CD14-positive monocyte (primary cell): ENCODE data around the gene QSOX1. TPM values are rescaled to one million over a fixed set of nuclear protein-coding genes. Genes with fewer than 3 reads are reported as not detected.

ENCODE experiments used
- DNase-seq, 3 donors: peaks; one replicate each; pipeline ENCODE4 v3.0.0-alpha.2; 2011 to 2022
- H2AFZ ChIP-seq: 2 replicates; pipeline ENCODE4 v1.6.0; 2012; ENCODE audit warnings: mild to moderate bottlenecking, low read depth, low read length, inconsistent platforms; ENCODE audit not compliant: insufficient read depth, poor library complexity, severe bottlenecking
- H3K27ac ChIP-seq, 2 donors: 1 replicate in 1 of 2; 2 replicates in 1 of 2; pipeline ENCODE4 v1.5.1; 2012 to 2013; ENCODE audit warnings: low read length in 2 of 2, control low read depth in 1 of 2, inconsistent platforms in 1 of 2, low read depth in 1 of 2, mild to moderate bottlenecking in 1 of 2
- H3K27me3 ChIP-seq, 2 donors: one replicate each; pipeline versions ENCODE4 v1.6.0 to v1.6.1; 2011 to 2013; ENCODE audit warnings: low read length in 2 of 2; ENCODE audit not compliant: control insufficient read depth in 2 of 2, insufficient read depth in 2 of 2
- H3K36me3 ChIP-seq, 2 donors: replicated peaks in 1 of 2; 1 replicate in 1 of 2; 2 replicates in 1 of 2; pipeline versions ENCODE4 v1.5.1 to v1.6.1; 2012 to 2013; ENCODE audit warnings: low read length in 2 of 2, control low read depth in 1 of 2, inconsistent platforms in 1 of 2, mild to moderate bottlenecking in 1 of 2; ENCODE audit not compliant: insufficient read depth in 2 of 2, control insufficient read depth in 1 of 2
- H3K4me1 ChIP-seq, 2 donors: 1 replicate in 1 of 2; 2 replicates in 1 of 2; pipeline versions ENCODE4 v1.5.1 to v1.6.1; 2012 to 2013; ENCODE audit warnings: low read length in 2 of 2, control low read depth in 1 of 2, inconsistent platforms in 1 of 2, mild to moderate bottlenecking in 1 of 2, moderate library complexity in 1 of 2; ENCODE audit not compliant: insufficient read depth in 2 of 2, control insufficient read depth in 1 of 2
- H3K4me2 ChIP-seq: replicated peaks from 2 replicates; pipeline ENCODE3; 2012; ENCODE audit warnings: low read length, moderate library complexity, mild to moderate bottlenecking; ENCODE audit not compliant: poor library complexity, severe bottlenecking; ENCODE audit errors: extremely low read depth
- H3K4me3 ChIP-seq, 3 experiments: fragments of 200-600 bp in 1 of 3; sonication (generic) in 1 of 3; replicated peaks in 1 of 3; 1 replicate in 2 of 3; 2 replicates in 1 of 3; pipeline ENCODE4 v1.5.1; 2011 to 2013; ENCODE audit warnings: low read length in 3 of 3, mild to moderate bottlenecking in 3 of 3, control low read depth in 2 of 3, low read depth in 2 of 3, inconsistent platforms in 1 of 3, moderate library complexity in 1 of 3
- H3K79me2 ChIP-seq: 2 replicates; pipeline ENCODE4 v1.6.0; 2012; ENCODE audit warnings: mild to moderate bottlenecking, control low read depth, inconsistent platforms, low read length, moderate library complexity; ENCODE audit not compliant: insufficient read depth
- H3K9ac ChIP-seq: 2 replicates; pipeline ENCODE4 v1.6.0; 2017; ENCODE audit warnings: low read length, mild to moderate bottlenecking; ENCODE audit not compliant: insufficient read depth, poor library complexity, severe bottlenecking
- H3K9me3 ChIP-seq, 2 donors: replicated peaks in 1 of 2; 1 replicate in 1 of 2; 2 replicates in 1 of 2; pipeline versions ENCODE4 v1.5.1 to v1.6.1; 2012 to 2013; ENCODE audit warnings: low read length in 2 of 2, control low read depth in 1 of 2; ENCODE audit not compliant: control insufficient read depth in 1 of 2, insufficient read depth in 1 of 2
- H4K20me1 ChIP-seq: 2 replicates; pipeline ENCODE4 v1.6.0; 2012; ENCODE audit warnings: mild to moderate bottlenecking, low read length, control low read depth, moderate library complexity; ENCODE audit not compliant: insufficient read depth
- H3K27ac Mint-ChIP-seq, 7 donors: one replicate each; pipeline ENCODE4 v1.8.0; 2020; ENCODE audit warnings: mild to moderate bottlenecking in 7 of 7, mixed read lengths in 7 of 7, moderate library complexity in 6 of 7, inconsistent platforms in 2 of 7
- H3K27me3 Mint-ChIP-seq, 3 donors: one replicate each; pipeline ENCODE4 v1.8.0; 2021 to 2022; ENCODE audit warnings: low read depth in 3 of 3, mild to moderate bottlenecking in 3 of 3, mixed read lengths in 3 of 3, moderate library complexity in 3 of 3, inconsistent platforms in 1 of 3
- H3K36me3 Mint-ChIP-seq, 2 donors: one replicate each; pipeline ENCODE4 v1.8.0; 2020; ENCODE audit warnings: mixed read lengths in 2 of 2, inconsistent platforms in 1 of 2, mild to moderate bottlenecking in 1 of 2
- H3K4me1 Mint-ChIP-seq: one replicate; pipeline ENCODE4 v1.8.0; 2020; ENCODE audit warnings: mild to moderate bottlenecking, mixed read lengths
- H3K4me3 Mint-ChIP-seq, 2 donors: one replicate each; pipeline ENCODE4 v1.8.0; 2020; ENCODE audit warnings: mild to moderate bottlenecking in 2 of 2, mixed read lengths in 2 of 2, moderate library complexity in 1 of 2
- H3K9me3 Mint-ChIP-seq, 7 donors: one replicate each; pipeline ENCODE4 v1.8.0; 2020 to 2022; ENCODE audit warnings: mixed read lengths in 7 of 7, mild to moderate bottlenecking in 6 of 7, moderate library complexity in 6 of 7, inconsistent platforms in 2 of 7
- WGBS: methylation state at CpG from one replicate; pipeline ENCODE4 v1.1.5; 2013; ENCODE audit warnings: missing lambda C conversion rate; ENCODE audit not compliant: insufficient coverage; 5-methylcytosine and 5-hydroxymethylcytosine counted together
- intact Hi-C, 2 donors: fragments of 100-400 bp; cut with micrococcal nuclease; formaldehyde crosslinking; loops; one replicate each; pipeline versions ENCODE4 v1.15.0 to v1.15.1; 2023
- polyA plus RNA-seq, 3 donors: library from polyadenylated mRNA; depleted of rRNA in 1 of 3; unstranded in 2 of 3; stranded (reverse) in 1 of 3; fragments of 300-500 nt in 2 of 3; fragments of >200 nt in 1 of 3; fragmentation: Illumina TruSeq in 2 of 3; gene quantifications; 1 replicate in 2 of 3; 2 replicates in 1 of 3; pipeline ENCODE4 v1.2.3, GENCODE V29; 2012 to 2021
- TF ChIP-seq, protein P1 (sequence below): fragments of 200-600 bp; IDR thresholded peaks from one replicate; pipeline ENCODE4 v1.8.0; 2022; ENCODE audit warnings: antibody characterized with exemption, mild to moderate bottlenecking

QSOX1 gene
- polyA plus RNA-seq, 3 donors: 34.5 to 86.5 (median 35.8) TPM

DNA sequence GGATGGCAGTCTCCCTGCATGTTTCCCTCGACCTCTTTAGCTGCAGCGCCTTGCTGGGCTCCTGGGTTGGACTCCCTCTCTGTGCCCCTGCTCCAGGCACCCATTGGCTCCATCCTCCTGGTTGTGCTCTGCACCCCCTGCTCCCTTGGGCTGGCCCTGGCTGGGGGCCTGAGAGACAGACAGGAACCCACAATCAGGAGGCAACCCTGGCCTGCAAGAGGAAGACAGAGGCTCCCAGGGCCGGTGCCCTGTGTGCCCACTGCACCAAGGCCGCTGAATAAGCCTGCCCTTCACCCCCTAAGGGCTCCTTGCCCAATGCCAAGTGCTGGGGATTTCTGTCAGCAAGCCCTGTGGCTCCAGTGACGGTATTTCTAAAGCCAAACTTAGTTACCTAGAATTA, 43.9 kb downstream of the QSOX1 start:
- Mint-ChIP-seq H3K27ac (no peak overlapping the region), H3K9me3 (peaks cover 0 to 1% (median 0%) of the 10 kb centered on the region in 7 donors), H3K27me3 (peaks cover 0 to 2% (median 0%) of the 10 kb centered on the region in 3 donors), H3K36me3 (peaks cover 41 to 70% of the 10 kb centered on the region in 2 donors), H3K4me1 (no peaks in the 10 kb centered on the region), H3K4me3 (no peak overlapping the region)
- H3K9ac ChIP-seq: no peak overlapping the region
- H2AFZ ChIP-seq: no peak overlapping the region
- no peaks in the 10 kb centered on the region for H3K9me3 ChIP-seq
- no peak overlapping the region for H3K27ac ChIP-seq
- H3K27me3 ChIP-seq: no peaks in the 10 kb centered on the region
- 98% methylated on average over 5 of the region's 5 CpGs for WGBS
- no peaks in the 10 kb centered on the region for H3K4me1 ChIP-seq
- no peak for DNase-seq
- no peaks in the 10 kb centered on the region for H3K79me2 ChIP-seq
- no peak overlapping the region for H3K4me2 ChIP-seq
- TF ChIP-seq, protein P1, sequence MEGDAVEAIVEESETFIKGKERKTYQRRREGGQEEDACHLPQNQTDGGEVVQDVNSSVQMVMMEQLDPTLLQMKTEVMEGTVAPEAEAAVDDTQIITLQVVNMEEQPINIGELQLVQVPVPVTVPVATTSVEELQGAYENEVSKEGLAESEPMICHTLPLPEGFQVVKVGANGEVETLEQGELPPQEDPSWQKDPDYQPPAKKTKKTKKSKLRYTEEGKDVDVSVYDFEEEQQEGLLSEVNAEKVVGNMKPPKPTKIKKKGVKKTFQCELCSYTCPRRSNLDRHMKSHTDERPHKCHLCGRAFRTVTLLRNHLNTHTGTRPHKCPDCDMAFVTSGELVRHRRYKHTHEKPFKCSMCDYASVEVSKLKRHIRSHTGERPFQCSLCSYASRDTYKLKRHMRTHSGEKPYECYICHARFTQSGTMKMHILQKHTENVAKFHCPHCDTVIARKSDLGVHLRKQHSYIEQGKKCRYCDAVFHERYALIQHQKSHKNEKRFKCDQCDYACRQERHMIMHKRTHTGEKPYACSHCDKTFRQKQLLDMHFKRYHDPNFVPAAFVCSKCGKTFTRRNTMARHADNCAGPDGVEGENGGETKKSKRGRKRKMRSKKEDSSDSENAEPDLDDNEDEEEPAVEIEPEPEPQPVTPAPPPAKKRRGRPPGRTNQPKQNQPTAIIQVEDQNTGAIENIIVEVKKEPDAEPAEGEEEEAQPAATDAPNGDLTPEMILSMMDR: no peak
- H3K36me3 ChIP-seq: peaks cover 51 to 71% of the 10 kb centered on the region in 2 donors
- H3K4me3 ChIP-seq: no peak overlapping the region
- H4K20me1 ChIP-seq: no peaks in the 10 kb centered on the region
- intact Hi-C loops: no loop called here

DNA sequence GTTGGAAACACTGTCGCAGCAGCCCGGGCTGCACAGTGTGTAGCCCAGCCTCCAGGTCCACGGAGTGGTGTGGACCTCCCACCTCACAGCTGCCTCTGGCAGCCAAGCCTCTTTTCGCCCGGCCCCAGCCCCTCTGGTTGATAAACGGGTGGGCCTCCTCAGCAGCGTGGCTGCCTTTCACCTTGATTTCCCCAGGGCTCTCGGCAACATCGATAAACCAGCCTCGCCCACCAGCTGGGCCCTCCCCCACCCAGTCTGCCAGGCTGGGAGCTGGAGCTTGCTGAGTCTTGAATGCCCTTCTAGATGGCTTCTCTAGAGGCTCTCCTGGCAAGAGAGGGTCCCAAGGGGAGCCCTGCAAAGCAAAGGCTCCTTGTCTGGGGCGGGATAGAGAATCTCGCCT, 44.3 kb downstream of the QSOX1 start:
- no peaks in the 10 kb centered on the region for H3K4me1 Mint-ChIP-seq
- 96% methylated on average over 12 of the region's 12 CpGs for WGBS
- H3K27ac ChIP-seq: no peak overlapping the region

More for the DNA sequence above, 44.3 kb downstream of the QSOX1 start:
- no peaks in the 10 kb centered on the region for H3K4me1 ChIP-seq
- H3K79me2 ChIP-seq: no peaks in the 10 kb centered on the region
- TF ChIP-seq, protein P1: no peak
- Mint-ChIP-seq H3K36me3 (peaks cover 37 to 66% of the 10 kb centered on the region in 2 donors), H3K4me3 (no peak overlapping the region), H3K9me3 (peaks cover 0 to 1% (median 0%) of the 10 kb centered on the region in 7 donors), H3K27ac (no peak overlapping the region), H3K27me3 (peaks cover 0 to under 1% (median 0%) of the 10 kb centered on the region in 3 donors)
- no peaks in the 10 kb centered on the region for H4K20me1 ChIP-seq
- no peak overlapping the region for H3K9ac ChIP-seq
- H3K4me3 ChIP-seq: no peak overlapping the region
- H3K9me3 ChIP-seq: no peaks in the 10 kb centered on the region
- intact Hi-C loops: no loop called here
- DNase-seq: no peak
- H3K36me3 ChIP-seq: peaks cover 47 to 67% of the 10 kb centered on the region in 2 donors
- no peak overlapping the region for H3K4me2 ChIP-seq
- no peaks in the 10 kb centered on the region for H3K27me3 ChIP-seq
- H2AFZ ChIP-seq: no peak overlapping the region
